Stomach smooth muscle (tissue), 2 donors: Measurements from ENCODE around the gene FURIN.
"Not testable (repeated sequence)": the region's sequence is repeated elsewhere in the genome, so short reads cannot be mapped to it uniquely, and the experiment has no call there.

Source experiments
- H3K27ac ChIP-seq: one replicate; pipeline ENCODE4 v1.7.0; 2013; ENCODE audit warnings: mild to moderate bottlenecking, low read length, inconsistent platforms
- H3K27me3 ChIP-seq, 2 donors: one replicate each; pipeline ENCODE4 v1.7.0; 2013; ENCODE audit warnings: low read length in 2 of 2; ENCODE audit not compliant: insufficient read depth in 2 of 2, control insufficient read depth in 1 of 2
- H3K36me3 ChIP-seq, 2 donors: one replicate each; pipeline ENCODE4 v1.7.0; 2013; ENCODE audit warnings: low read length in 2 of 2; ENCODE audit not compliant: control insufficient read depth in 2 of 2, insufficient read depth in 2 of 2
- H3K4me1 ChIP-seq: one replicate; pipeline ENCODE4 v1.7.0; 2013; ENCODE audit warnings: low read length; ENCODE audit not compliant: control insufficient read depth, insufficient read depth
- H3K4me3 ChIP-seq, 2 donors: one replicate each; pipeline ENCODE4 v1.7.0; 2013; ENCODE audit warnings: low read length in 2 of 2
- H3K9ac ChIP-seq, 2 donors: one replicate each; pipeline ENCODE4 v1.7.0; 2013; ENCODE audit warnings: low read length in 2 of 2, mild to moderate bottlenecking in 1 of 2
- H3K9me3 ChIP-seq, 2 donors: one replicate each; pipeline ENCODE4 v1.7.0; 2013; ENCODE audit warnings: low read length in 2 of 2; ENCODE audit not compliant: control insufficient read depth in 2 of 2
- donor health status: healthy.
- donor health status: Pancreatic carcinoma.

The FURIN gene

GRCh38 chr15:90870354-90871138 lies 2.2 kb downstream of the FURIN start:
- Histone ChIP-seq H3K36me3 (peaks cover 0 to under 1% of the 10 kb centered on the region in 2 donors), H3K4me1 (peaks cover 45% of the 10 kb centered on the region), H3K27me3 (peaks cover 0 to 2% of the 10 kb centered on the region in 2 donors), H3K9me3 (no peaks in the 10 kb centered on the region), H3K27ac (peak overlapping the region; percentile 79), H3K4me3 (peak overlapping the region; percentile 64 to 83), H3K9ac (peak overlapping the region; percentile 80 to 90)

DNA sequence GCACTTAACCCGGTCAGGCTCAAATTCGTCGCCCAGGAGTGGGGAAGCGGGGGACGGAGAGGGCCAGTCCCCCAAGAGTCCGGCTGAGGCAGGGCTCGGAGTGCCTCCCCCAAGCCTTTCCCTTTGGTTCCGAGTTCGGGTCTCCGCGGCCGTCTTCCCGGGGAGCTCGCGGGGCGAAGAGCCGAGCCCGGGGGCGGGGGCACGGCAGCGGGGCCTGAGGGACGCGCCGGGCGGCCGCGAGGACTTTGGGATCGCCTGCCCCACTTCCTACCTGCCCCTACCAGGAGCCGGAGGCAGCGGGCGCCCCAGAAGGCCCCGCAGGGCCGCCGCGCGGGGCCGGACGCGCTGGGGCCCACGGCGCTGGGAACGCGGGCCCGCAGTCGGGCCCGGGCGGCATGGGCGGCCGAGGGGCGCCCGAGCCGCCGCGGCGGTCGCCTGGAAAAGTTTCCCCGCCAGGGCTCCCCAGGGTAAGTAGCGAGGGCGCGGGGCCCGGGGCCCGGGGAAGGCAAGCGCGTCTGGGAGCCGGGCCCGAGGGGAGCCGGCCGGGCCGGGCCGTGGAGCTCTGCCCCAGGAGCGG lies 2.8 kb downstream of the FURIN start:
- Histone ChIP-seq H3K36me3 (peaks cover under 1 to 3% of the 10 kb centered on the region in 2 donors), H3K4me1 (peaks cover 45% of the 10 kb centered on the region), H3K27me3 (no peaks in the 10 kb centered on the region), H3K4me3 (peak overlapping the region; percentile 64 to 83), H3K9ac (peak overlapping the region; percentile 90 to 92), H3K27ac (peak overlapping the region; percentile 79), H3K9me3 (no peaks in the 10 kb centered on the region)

DNA sequence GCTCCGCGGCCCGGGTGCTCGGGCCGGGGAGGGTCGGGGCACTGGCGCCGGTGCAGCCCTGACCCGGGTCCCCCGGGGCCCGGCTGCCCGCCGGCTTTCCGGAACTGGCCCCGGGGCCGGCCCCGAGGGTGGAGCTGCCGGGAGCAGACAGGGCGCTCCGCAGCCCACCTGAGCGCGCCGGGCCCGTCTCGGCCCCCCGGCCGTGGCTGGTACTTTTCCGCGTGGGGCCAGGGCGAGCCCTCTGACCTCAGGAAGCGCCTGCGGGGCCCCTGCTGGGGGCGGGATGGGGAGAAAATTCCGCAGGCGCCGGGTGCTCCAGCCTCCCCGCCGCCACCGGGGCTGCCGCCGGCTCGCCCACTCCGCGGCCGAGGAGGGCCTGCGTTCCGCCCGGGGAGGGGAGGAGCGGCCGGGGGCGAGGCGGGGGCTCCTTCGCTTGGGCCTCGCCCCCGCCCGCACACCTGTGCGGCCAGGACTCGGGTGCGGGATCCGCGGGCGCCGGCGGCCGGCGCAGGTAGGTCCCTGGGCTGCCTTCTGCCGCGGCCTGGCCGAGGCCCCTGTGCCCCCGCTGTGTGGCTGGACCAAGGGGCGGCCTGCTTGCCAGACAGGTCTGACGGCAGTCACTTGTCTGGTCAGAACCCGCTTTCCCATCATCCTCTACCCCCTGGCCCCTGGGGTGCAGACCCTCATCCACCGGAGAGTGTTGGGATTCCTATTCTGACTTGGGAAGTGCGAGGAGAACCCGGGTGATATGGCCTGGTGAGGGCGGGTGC lies 3.5 kb downstream of the FURIN start:
- peak overlapping the region; percentile 81 to 92 for H3K9ac ChIP-seq
- peak overlapping the region; percentile 83 for H3K4me3 ChIP-seq
- H3K36me3 ChIP-seq = peaks cover 7 to 10% of the 10 kb centered on the region in 2 donors
- no peaks in the 10 kb centered on the region for H3K27me3 ChIP-seq
- H3K27ac ChIP-seq = peak overlapping the region; percentile 64
- no peaks in the 10 kb centered on the region for H3K9me3 ChIP-seq
- peaks cover 45% of the 10 kb centered on the region for H3K4me1 ChIP-seq

DNA sequence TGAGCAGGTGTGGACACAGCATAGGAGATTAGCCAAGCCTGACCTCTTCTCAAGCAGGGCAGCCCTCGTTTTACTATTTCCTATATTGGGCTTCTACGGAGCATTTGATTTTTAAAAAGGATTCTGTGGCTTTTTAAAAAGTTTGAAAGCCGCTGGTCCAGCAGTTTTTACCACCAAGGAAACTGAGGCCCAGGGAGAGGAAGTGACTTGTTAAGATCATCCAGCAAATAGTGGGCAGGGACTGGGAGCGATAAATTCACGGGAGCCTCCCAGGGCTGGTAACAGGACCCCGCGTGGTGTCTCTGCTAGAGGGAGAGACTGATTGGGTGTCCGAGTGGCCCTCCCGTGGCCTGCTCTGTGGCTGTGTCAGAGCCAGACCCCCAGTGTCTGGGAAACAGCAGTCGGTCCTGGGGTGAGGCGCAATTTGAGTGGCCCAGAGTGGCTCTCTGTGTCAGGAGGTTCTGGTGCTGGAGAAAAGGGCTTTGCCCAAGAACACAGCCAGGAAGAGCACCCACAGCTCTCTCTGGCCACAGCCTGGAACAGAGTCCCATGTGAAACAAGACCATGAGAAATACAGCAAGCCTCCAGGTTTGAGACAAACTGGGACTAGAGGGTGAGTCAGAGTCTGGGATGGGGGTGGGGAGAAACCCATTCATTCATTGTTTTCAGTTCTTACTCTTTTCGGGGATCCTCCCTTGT lies 4.2 kb downstream of the FURIN start:
- Histone ChIP-seq H3K27ac (peak overlapping the region; percentile 64), H3K27me3 (no peaks in the 10 kb centered on the region), H3K36me3 (peaks cover 14 to 17% of the 10 kb centered on the region in 2 donors), H3K4me1 (peaks cover 45% of the 10 kb centered on the region), H3K9me3 (no peaks in the 10 kb centered on the region), H3K4me3 (peak overlapping the region; percentile 83), H3K9ac (peak overlapping the region; percentile 81 to 92)

GRCh38 chr15:90873488-90873997 lies 5.2 kb downstream of the FURIN start:
- H3K9ac ChIP-seq = peak overlapping the region in 1 of 2 donors; percentile 92
- H3K4me1 ChIP-seq = peaks cover 48% of the 10 kb centered on the region
- H3K4me3 ChIP-seq = peak overlapping the region in 1 of 2 donors; percentile 22
- peaks cover 23 to 26% of the 10 kb centered on the region in 2 donors for H3K36me3 ChIP-seq
- no peak overlapping the region for H3K27ac ChIP-seq
- no peaks in the 10 kb centered on the region for H3K27me3 ChIP-seq
- H3K9me3 ChIP-seq = no peaks in the 10 kb centered on the region

DNA sequence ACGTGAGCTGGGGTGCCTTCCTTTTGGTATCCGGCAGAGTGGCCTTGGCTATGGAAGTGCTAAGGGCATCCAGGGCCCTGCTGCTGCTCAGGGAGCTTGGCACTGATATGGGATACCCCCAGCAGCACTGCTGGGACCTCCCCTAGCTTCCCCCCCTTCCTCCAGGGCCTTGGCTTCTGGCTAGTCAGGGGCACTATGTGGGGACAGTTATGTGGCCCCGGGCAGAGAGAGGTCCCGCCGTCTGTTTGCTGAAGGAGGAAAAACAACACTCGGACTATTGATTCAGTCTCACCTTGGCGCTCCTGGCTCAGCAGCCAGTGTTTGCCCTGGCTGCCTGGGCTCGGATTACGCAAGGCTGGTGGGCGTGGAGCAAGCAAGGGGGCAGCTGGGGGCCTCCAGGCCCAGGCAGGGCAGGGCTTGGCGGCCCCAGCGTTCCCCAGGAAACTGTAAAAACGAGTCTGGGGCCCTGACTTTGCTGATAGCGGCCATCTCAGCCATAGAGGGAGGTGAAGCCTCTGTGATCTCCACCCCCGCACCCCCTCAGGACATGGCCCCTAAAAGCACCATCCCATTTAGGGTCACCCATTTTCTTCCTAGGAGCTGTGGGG lies 5.7 kb downstream of the FURIN start:
- Histone ChIP-seq H3K9me3 (no peaks in the 10 kb centered on the region), H3K4me3 (peak overlapping the region in 1 of 2 donors; percentile 22), H3K36me3 (peaks cover 24 to 29% of the 10 kb centered on the region in 2 donors), H3K9ac (peak overlapping the region in 1 of 2 donors; percentile 33), H3K27me3 (no peaks in the 10 kb centered on the region), H3K27ac (no peak overlapping the region), H3K4me1 (peaks cover 45% of the 10 kb centered on the region)

GRCh38 chr15:90874986-90875385 lies 6.6 kb downstream of the FURIN start:
- not testable (repeated sequence) for H3K27ac ChIP-seq, H3K27me3 ChIP-seq, H3K4me3 ChIP-seq, H3K9me3 ChIP-seq, H3K9ac ChIP-seq
- peaks cover 40% of the 10 kb centered on the region for H3K4me1 ChIP-seq
- H3K36me3 ChIP-seq = peaks cover 24 to 37% of the 10 kb centered on the region in 2 donors

- H3K36me3 ChIP-seq = peaks cover 28 to 43% of the 10 kb centered on the region in 2 donors
- no peak overlapping the region for H3K4me3 ChIP-seq
- no peak overlapping the region for H3K9ac ChIP-seq
- H3K27ac ChIP-seq = no peak overlapping the region
- no peaks in the 10 kb centered on the region for H3K27me3 ChIP-seq
- H3K4me1 ChIP-seq = peaks cover 34% of the 10 kb centered on the region
- H3K9me3 ChIP-seq = no peaks in the 10 kb centered on the region
These were observed 7.2 kb downstream of the FURIN start for GRCh38 chr15:90875549-90875981.

DNA sequence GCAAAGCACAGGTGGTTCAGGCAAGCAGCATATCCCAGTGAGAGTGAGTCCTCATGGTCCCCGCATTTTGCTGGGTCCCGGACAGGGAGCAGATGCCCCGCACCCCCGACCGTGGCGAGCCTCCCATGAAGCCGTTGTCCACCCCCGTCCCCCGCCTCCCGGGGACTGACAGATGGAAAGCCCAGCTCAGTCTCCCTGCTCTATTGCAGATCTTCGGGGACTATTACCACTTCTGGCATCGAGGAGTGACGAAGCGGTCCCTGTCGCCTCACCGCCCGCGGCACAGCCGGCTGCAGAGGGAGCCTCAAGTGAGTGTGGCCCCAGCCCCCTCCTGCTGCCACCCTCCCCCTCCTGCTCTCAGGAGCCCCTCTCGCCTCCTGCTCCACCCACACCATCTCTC lies 7.7 kb downstream of the FURIN start:
- no peak overlapping the region for H3K27ac ChIP-seq
- H3K36me3 ChIP-seq = peaks cover 32 to 46% of the 10 kb centered on the region in 2 donors

More for the DNA sequence above, 7.7 kb downstream of the FURIN start:
- peaks cover 29% of the 10 kb centered on the region for H3K4me1 ChIP-seq
- no peaks in the 10 kb centered on the region for H3K9me3 ChIP-seq
- no peak overlapping the region for H3K4me3 ChIP-seq
- H3K9ac ChIP-seq = no peak overlapping the region
- no peaks in the 10 kb centered on the region for H3K27me3 ChIP-seq
